ENCODE results near the gene PLEKHG2. TPM values are rescaled to one million over a fixed set of nuclear protein-coding genes. Genes with fewer than 3 reads are reported as not detected.

The PLEKHG2 gene
- polyA plus RNA-seq, 6 donors from 2014 or later: 2.5 to 8.3 (median 4.7) TPM; not detected in 1

DNA sequence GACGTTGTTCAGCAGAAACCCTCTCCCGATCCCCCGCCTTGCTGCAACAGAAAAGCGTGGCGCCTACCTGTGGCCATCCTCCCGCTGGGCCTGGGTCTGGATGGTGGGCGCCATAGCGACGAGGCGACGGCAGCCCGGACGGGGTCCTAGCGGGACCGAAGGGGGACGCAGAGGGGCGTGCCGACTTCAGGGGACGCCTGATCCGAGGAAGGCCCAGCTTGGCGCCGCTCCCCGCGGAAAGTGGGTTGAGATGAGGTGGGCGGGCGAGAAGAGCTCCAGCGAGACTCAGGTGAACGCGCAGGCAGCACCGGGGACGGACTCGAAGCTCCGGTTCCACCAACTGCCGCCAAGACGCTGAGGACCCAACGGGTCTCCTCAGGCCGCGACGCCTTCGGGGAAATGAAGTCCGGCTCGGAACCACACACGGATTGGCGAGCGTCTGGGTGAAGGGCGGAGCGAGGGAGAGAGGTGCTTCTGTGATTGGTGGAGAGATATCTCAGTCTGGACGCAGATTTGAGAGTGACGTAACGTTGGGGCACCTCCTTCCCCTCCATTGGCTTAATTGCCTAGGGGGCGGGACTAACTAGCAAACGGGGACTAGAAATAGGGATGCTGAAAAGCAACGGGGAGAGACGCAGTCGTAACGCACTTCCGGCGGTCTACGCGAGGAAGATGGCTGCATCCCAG, 21.6 kb upstream of the PLEKHG2 start, which contains the start of the genes MED29 and PAF1:
TSS of gene MED29 (plus strand) at position 628 of the 687 bp plus-strand sequence. CDS start at position 673, 45 bp downstream.
TSS of gene PAF1 (minus strand) at position 356 of the 687 bp plus-strand sequence. CDS start at position 114, 242 bp downstream.
- H3K27me3 Mint-ChIP-seq: no peaks in the 10 kb centered on the region
- peak within 1 kb of the TSS; percentile 94 to 99 (median 98) for H3K4me3 Mint-ChIP-seq
- peaks cover 6 to 32% of the 10 kb centered on the region in 2 donors for H3K36me3 Mint-ChIP-seq
- DNase-seq (peak; percentile 99), ATAC-seq (ENCODE audit: low read depth in 2 of 2) (peak; percentile 88 to 89)
- H3K9me3 Mint-ChIP-seq: no peaks in the 10 kb centered on the region
- H3K27ac Mint-ChIP-seq: peak within 1 kb of the TSS; percentile 96 to 100 (median 99)
- peaks cover 33 to 58% (median 44%) of the 10 kb centered on the region in 3 donors for H3K4me1 Mint-ChIP-seq

DNA sequence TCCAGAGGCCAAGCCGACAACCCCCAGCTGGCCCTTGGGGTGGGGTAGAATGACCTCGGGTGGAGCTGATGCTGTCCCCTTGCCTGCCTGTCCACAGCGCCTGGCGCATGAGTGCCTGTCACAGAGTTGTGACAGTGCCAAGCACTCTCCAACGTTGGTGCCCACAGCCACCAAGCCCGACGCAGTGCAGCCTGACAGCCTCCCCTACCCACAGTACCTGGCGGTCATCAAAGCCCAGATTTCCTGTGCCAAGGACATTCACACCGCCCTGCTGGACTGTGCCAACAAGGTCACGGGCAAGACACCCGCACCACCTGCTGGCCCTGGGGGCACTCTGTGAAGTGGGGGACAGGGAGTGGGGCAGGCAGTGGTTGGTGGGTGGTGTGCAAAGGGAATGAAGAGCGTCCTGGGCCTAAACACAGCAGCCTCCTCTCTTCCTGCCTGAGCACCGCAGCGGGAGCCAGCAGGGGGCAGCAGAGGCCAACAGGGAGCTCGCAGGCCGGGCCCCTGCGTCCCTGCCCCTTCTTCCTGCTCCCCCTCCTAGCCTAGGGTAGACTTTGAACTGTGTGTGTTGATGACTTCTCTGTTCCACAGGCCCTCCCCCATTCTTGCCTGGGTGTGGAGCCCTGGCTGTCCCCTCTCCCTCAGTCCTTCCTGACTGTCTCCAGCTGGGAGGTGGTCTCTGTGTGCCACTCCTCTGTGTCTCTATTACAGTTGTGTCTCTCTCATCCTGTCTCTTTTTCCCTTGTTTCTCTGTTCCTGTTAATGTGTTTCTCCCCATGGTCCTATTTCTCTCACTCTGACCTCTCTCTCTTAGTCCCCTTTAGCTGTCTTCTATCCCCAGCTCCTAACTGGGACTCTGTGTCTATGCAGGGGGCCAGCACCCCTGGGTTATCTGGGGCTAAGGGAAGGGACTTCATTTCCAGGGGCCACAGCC, 14.8 kb upstream of the PLEKHG2 start:
- Mint-ChIP-seq H3K9me3 (peaks cover 0 to 1% (median 0%) of the 10 kb centered on the region in 7 donors), H3K4me1 (peaks cover 50 to 63% (median 62%) of the 10 kb centered on the region in 3 donors), H3K27ac (peak overlapping the region; percentile 92 to 100 (median 98))

DNA sequence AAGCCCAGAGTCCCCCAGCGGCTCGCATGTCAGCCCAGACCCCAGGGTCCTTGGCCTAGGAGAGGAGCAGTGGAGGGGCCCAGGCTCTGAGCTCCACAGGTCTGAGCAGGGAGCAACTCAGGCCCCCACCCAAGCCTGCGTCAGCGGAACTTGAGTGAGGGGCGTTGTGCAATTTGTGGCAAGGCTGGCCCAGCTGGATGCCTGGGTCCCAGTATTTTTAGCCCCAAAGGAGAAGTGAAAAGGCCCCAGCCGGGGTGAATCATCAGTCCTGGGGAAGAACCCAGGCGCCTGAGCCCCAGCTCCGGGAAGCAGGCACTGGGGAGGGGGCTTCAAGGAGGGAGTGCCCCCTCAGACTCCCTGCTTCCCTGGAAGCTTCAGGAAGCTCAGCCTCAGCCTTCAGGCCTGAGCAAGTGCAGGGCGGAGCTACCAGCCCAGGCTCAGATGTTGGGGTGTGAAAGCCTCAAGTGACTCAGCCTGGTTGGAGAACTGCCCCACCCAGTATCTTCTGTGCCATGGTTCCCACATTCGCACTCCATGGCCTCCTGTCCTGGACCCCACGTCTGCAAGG, 14.1 kb upstream of the PLEKHG2 start:
- Mint-ChIP-seq H3K9me3 (peaks cover 0 to 1% (median 0%) of the 10 kb centered on the region in 7 donors), H3K27me3 (no peaks in the 10 kb centered on the region), H3K4me1 (peaks cover 53 to 68% (median 62%) of the 10 kb centered on the region in 3 donors), H3K27ac (peak overlapping the region; percentile 92 to 100 (median 98)), H3K36me3 (peaks cover 0 to 7% of the 10 kb centered on the region in 2 donors), H3K4me3 (peak overlapping the region; percentile 61 to 84 (median 76))
- peak; percentile 54 for DNase-seq
- ATAC-seq (ENCODE audit: low read depth in 2 of 2): no peak

More for the DNA sequence above, 14.8 kb upstream of the PLEKHG2 start:
- H3K36me3 Mint-ChIP-seq: peaks cover 0 to 7% of the 10 kb centered on the region in 2 donors
- ATAC-seq (ENCODE audit: low read depth in 2 of 2) (peak; percentile 60 to 69), DNase-seq (peak; percentile 91)
- no peaks in the 10 kb centered on the region for H3K27me3 Mint-ChIP-seq
- peak overlapping the region; percentile 55 to 84 (median 76) for H3K4me3 Mint-ChIP-seq

- Mint-ChIP-seq H3K9me3 (peaks cover 0 to 1% (median 0%) of the 10 kb centered on the region in 7 donors), H3K27ac (peak overlapping the region; percentile 87 to 100 (median 99)), H3K4me3 (peak overlapping the region; percentile 37 to 97 (median 74)), H3K36me3 (no peaks in the 10 kb centered on the region), H3K27me3 (no peaks in the 10 kb centered on the region), H3K4me1 (peaks cover 47 to 73% (median 64%) of the 10 kb centered on the region in 3 donors)
- DNase-seq: no peak
- ATAC-seq (ENCODE audit: low read depth in 2 of 2): no peak
Measured at GRCh38 chr19:39399668-39400050, 12.8 kb upstream of the PLEKHG2 start.

DNA sequence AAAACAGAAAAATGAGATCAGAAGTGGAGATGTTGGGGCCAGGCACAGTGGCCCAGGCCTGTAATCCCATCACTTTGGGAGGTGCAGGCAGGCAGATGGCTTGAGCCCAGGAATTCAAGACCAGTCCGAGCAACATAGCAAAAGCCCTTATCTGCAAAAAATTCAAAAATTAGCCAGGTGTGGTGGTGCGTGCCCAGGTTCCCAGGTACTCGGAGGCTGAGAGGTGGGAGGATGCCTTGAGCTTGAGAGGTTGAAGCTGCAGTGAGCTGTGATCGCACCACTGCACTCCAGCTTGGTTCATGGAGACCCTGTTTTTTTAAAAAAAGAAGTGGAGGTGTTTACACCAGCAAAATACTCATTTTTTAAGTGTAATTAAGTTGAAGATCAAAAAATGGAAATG, 12.4 kb upstream of the PLEKHG2 start:
- peaks cover 47 to 74% (median 66%) of the 10 kb centered on the region in 3 donors for H3K4me1 Mint-ChIP-seq

DNA sequence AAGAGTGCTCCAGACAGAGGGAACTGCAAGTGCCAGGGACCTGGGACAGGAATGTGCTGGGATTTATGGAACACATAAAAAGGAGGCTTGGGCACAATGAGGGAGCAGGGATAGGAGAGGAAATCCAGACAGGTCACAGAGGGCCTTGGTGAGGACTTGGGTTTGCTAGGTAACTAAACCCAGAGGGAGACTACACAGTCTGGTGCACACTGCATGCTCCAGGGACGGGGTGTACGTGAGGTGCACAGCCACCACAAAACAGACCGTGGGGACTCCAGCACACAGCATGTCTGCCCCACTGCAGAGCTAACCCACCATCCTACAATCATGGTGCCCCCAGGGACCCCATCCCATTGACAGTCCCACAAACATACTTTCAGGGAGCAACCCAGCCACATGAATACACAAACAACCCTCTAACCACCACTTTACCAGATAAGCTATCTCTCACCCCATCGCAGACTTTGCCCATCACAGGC, 11.4 kb upstream of the PLEKHG2 start:
- no peak for ATAC-seq (ENCODE audit: low read depth in 2 of 2)
- H3K36me3 Mint-ChIP-seq: no peaks in the 10 kb centered on the region
- H3K9me3 Mint-ChIP-seq: peaks cover 0 to 1% (median 0%) of the 10 kb centered on the region in 7 donors
- H3K4me3 Mint-ChIP-seq: peak overlapping the region; percentile 83 to 98 (median 96)
- no peaks in the 10 kb centered on the region for H3K27me3 Mint-ChIP-seq
- peak overlapping the region; percentile 98 to 100 (median 100) for H3K27ac Mint-ChIP-seq
- no peak for DNase-seq
- peaks cover 49 to 78% (median 73%) of the 10 kb centered on the region in 3 donors for H3K4me1 Mint-ChIP-seq

More for the DNA sequence above, 12.4 kb upstream of the PLEKHG2 start:
- Mint-ChIP-seq H3K27ac (peak overlapping the region; percentile 87 to 100 (median 99)), H3K4me3 (peak overlapping the region; percentile 15 to 97 (median 80)), H3K27me3 (no peaks in the 10 kb centered on the region), H3K36me3 (no peaks in the 10 kb centered on the region), H3K9me3 (peaks cover 0 to 1% (median 0%) of the 10 kb centered on the region in 7 donors)
- DNase-seq (no peak), ATAC-seq (ENCODE audit: low read depth in 2 of 2) (no peak)

GRCh38 chr19:39401549-39402345, 10.7 kb upstream of the PLEKHG2 start:
- Mint-ChIP-seq H3K4me3 (peak overlapping the region; percentile 83 to 98 (median 96)), H3K9me3 (peaks cover 0 to 1% (median 0%) of the 10 kb centered on the region in 7 donors), H3K4me1 (peaks cover 53 to 82% (median 75%) of the 10 kb centered on the region in 3 donors), H3K27me3 (no peaks in the 10 kb centered on the region), H3K27ac (peak overlapping the region; percentile 98 to 100 (median 100)), H3K36me3 (peaks cover 0 to under 1% of the 10 kb centered on the region in 2 donors)
- ATAC-seq (ENCODE audit: low read depth in 2 of 2): peak; percentile 0 to 7
- peak; percentile 72 for DNase-seq

GRCh38 chr19:39402346-39403300, 9.8 kb upstream of the PLEKHG2 start:
- peak overlapping the region; percentile 98 to 100 (median 100) for H3K27ac Mint-ChIP-seq
- peak overlapping the region; percentile 83 to 98 (median 96) for H3K4me3 Mint-ChIP-seq
- peaks cover 2 to 6% of the 10 kb centered on the region in 2 donors for H3K36me3 Mint-ChIP-seq
- peak; percentile 18 for ATAC-seq (ENCODE audit: low read depth in 2 of 2)
- H3K27me3 Mint-ChIP-seq: no peaks in the 10 kb centered on the region
- DNase-seq: peak; percentile 92
- peaks cover 0 to 1% (median 0%) of the 10 kb centered on the region in 7 donors for H3K9me3 Mint-ChIP-seq
- peaks cover 49 to 85% (median 71%) of the 10 kb centered on the region in 3 donors for H3K4me1 Mint-ChIP-seq

GRCh38 chr19:39403331-39404312, 8.8 kb upstream of the PLEKHG2 start:
- Mint-ChIP-seq H3K36me3 (peaks cover 9 to 12% of the 10 kb centered on the region in 2 donors), H3K27ac (peak overlapping the region; percentile 98 to 100 (median 100)), H3K4me1 (peaks cover 49 to 87% (median 68%) of the 10 kb centered on the region in 3 donors), H3K4me3 (peak overlapping the region; percentile 83 to 98 (median 96)), H3K27me3 (no peaks in the 10 kb centered on the region), H3K9me3 (peaks cover 0 to 2% (median 0%) of the 10 kb centered on the region in 7 donors)
- DNase-seq (peak; percentile 99), ATAC-seq (ENCODE audit: low read depth in 2 of 2) (peak; percentile 42 to 48)

- peaks cover 0 to 2% (median 0%) of the 10 kb centered on the region in 7 donors for H3K9me3 Mint-ChIP-seq
- DNase-seq (no peak), ATAC-seq (ENCODE audit: low read depth in 2 of 2) (no peak)
- no peaks in the 10 kb centered on the region for H3K27me3 Mint-ChIP-seq
- H3K4me3 Mint-ChIP-seq: peak overlapping the region; percentile 83 to 98 (median 97)
- peak overlapping the region; percentile 98 to 100 (median 100) for H3K27ac Mint-ChIP-seq
- H3K4me1 Mint-ChIP-seq: peaks cover 51 to 81% (median 58%) of the 10 kb centered on the region in 3 donors
- H3K36me3 Mint-ChIP-seq: peaks cover 13 to 18% of the 10 kb centered on the region in 2 donors
Measured at GRCh38 chr19:39405261-39405957, 7.1 kb upstream of the PLEKHG2 start.

Measured in naive B cell (primary cell).